ENCODE results near the gene CPNE2. TPM values are rescaled to one million over a fixed set of nuclear protein-coding genes. Genes with fewer than 3 reads are reported as not detected.

Gene CPNE2
- total and polyA plus RNA-seq, 7 donors: 22.9 to 75.1 (median 59.9) TPM

GRCh38 chr16:57146040-57146647 is 53.8 kb downstream of the CPNE2 start:
- 93% methylated on average over 24 of the region's 24 CpGs for WGBS, 2 donors
- Histone ChIP-seq H3K9me3 (no peaks in the 10 kb centered on the region), H3K4me3 (no peak overlapping the region), H3K36me3 (peaks cover 0 to 6% (median 0%) of the 10 kb centered on the region in 4 donors), H3K27ac (no peak overlapping the region), H3K27me3 (no peaks in the 10 kb centered on the region), H3K4me1 (peaks cover 0 to 17% (median 14%) of the 10 kb centered on the region in 4 donors)
- peak; percentile 58 for DNase-seq
- intact Hi-C loops (cut with DNase I): no loop called here
- TF ChIP-seq CTCF (IDR thresholded peaks at IDR 0.05) (no peak), POLR2AphosphoS5 (IDR thresholded peaks at IDR 0.05) (no peak), EP300 (IDR thresholded peaks at IDR 0.05) (no peak), POLR2A (IDR thresholded peaks at IDR 0.05) (no peak)

DNA sequence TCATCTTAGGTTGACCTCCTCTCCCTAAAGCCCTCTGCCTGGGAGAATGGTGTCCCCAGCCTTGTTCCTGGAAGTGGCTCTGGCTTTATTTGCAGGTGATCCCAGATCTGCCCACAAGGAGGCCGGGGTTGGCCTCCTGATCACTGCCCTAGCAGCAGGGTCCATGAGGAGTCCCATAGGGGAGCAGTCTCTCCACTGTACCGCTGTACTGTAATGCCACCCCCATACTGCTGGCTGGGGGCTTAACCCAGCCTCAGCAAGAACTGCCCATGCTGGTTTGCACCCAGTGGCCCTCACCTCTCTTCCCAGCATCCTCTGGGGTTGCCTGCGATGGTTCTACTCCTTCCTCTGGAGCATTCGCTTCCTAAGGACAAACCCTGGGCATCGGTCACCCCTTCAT is 54.4 kb downstream of the CPNE2 start:
- Histone ChIP-seq H3K4me3 (no peak overlapping the region), H3K27me3 (no peaks in the 10 kb centered on the region), H3K9me3 (no peaks in the 10 kb centered on the region), H3K36me3 (peaks cover 0 to 6% (median 0%) of the 10 kb centered on the region in 4 donors), H3K27ac (peak overlapping the region in 1 of 4 donors; percentile 5), H3K4me1 (peaks cover 0 to 17% (median 14%) of the 10 kb centered on the region in 4 donors)
- DNase-seq: peak; percentile 55
- 95 to 97% methylated on average over 5 of the region's 5 CpGs for WGBS, 2 donors
- intact Hi-C loops (cut with DNase I): no loop called here
- TF ChIP-seq POLR2AphosphoS5 (IDR thresholded peaks at IDR 0.05) (no peak), CTCF (IDR thresholded peaks at IDR 0.05) (no peak), POLR2A (IDR thresholded peaks at IDR 0.05) (no peak), EP300 (IDR thresholded peaks at IDR 0.05) (no peak)

GRCh38 chr16:57147381-57148221 is 55.2 kb downstream of the CPNE2 start:
- Histone ChIP-seq H3K36me3 (peaks cover 0 to 10% (median 0%) of the 10 kb centered on the region in 4 donors), H3K27me3 (no peaks in the 10 kb centered on the region), H3K4me1 (peaks cover 0 to 21% (median 16%) of the 10 kb centered on the region in 4 donors), H3K27ac (peak overlapping the region; percentile 5 to 44 (median 21)), H3K9me3 (no peaks in the 10 kb centered on the region), H3K4me3 (no peak overlapping the region)
- 43 to 74% methylated on average over 14 of the region's 14 CpGs for WGBS, 2 donors
- peak; percentile 66 for DNase-seq
- TF ChIP-seq EP300 (IDR thresholded peaks at IDR 0.05) (no peak), CTCF (IDR thresholded peaks at IDR 0.05) (no peak), POLR2A (IDR thresholded peaks at IDR 0.05) (no peak), POLR2AphosphoS5 (IDR thresholded peaks at IDR 0.05) (no peak)
- intact Hi-C loops (cut with DNase I): no loop called here

- Histone ChIP-seq H3K9me3 (no peaks in the 10 kb centered on the region), H3K36me3 (peaks cover 0 to 19% (median 0%) of the 10 kb centered on the region in 4 donors), H3K27ac (peak overlapping the region in 3 of 4 donors; percentile 8 to 34 (median 14)), H3K27me3 (no peaks in the 10 kb centered on the region), H3K4me3 (no peak overlapping the region), H3K4me1 (peaks cover 0 to 26% (median 22%) of the 10 kb centered on the region in 4 donors)
- TF ChIP-seq POLR2A (IDR thresholded peaks at IDR 0.05): no peak
- no peak for TF ChIP-seq POLR2AphosphoS5 (IDR thresholded peaks at IDR 0.05)
- TF ChIP-seq CTCF (IDR thresholded peaks at IDR 0.05): no peak
- TF ChIP-seq EP300 (IDR thresholded peaks at IDR 0.05): no peak
- DNase-seq: peak; percentile 57
- WGBS, 2 donors: 97% methylated on average over 6 of the region's 6 CpGs
- intact Hi-C loops (cut with DNase I): no loop called here
Observed at GRCh38 chr16:57148481-57148880, 56.1 kb downstream of the CPNE2 start.
